GM10847 (cell line): ENCODE results near the gene SNX22.

Experiments
- POLR2A ChIP-seq: IDR thresholded peaks from 2 replicates; pipeline ENCODE4 v1.6.1; 2011; ENCODE audit not compliant: insufficient read length; ENCODE audit errors: extremely low read depth

The SNX22 gene

DNA sequence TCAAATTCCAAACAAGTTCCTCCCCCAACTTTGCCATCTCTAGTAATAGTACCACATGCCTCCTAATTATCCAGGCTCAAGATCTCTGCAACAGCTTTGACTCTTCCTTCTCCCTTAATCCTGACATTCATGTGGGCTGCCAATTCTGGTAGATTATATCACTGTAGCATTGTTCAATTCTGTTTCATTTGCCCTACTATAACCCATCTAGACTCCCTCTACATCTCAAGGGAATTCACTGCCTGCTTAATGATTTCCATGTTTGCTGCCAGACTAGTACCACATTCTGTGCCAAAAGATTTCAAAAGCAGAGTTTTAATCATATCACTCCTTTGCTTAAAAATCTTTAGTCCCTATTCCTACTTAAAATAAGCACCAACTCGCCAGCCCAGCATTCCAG is 45.9 kb downstream of the SNX22 start:
- TF ChIP-seq POLR2A, result no peak

- no peak for TF ChIP-seq POLR2A
Observed at GRCh38 chr15:64205202-64205601, 53.7 kb downstream of the SNX22 start.
